Esophagus squamous epithelium (tissue), 4 donors: ENCODE data around the gene SYCP2.

Experiments
- POLR2A ChIP-seq, 4 donors: fragments of 450-650 bp; IDR thresholded peaks; one replicate each; pipeline ENCODE4 v1.6.1; 2017; ENCODE audit warnings: antibody characterized with exemption in 4 of 4, mild to moderate bottlenecking in 4 of 4, moderate library complexity in 3 of 4
- TF ChIP-seq, protein P1 (sequence below), 6 experiments: fragments of 450-650 bp in 4 of 6; fragments of 200-600 bp in 2 of 6; sonication (generic) in 2 of 6; IDR thresholded peaks; one replicate each; pipeline ENCODE4 v1.5.1; 2016 to 2019; ENCODE audit warnings: antibody characterized with exemption in 6 of 6, mild to moderate bottlenecking in 4 of 6, moderate library complexity in 4 of 6

DNA sequence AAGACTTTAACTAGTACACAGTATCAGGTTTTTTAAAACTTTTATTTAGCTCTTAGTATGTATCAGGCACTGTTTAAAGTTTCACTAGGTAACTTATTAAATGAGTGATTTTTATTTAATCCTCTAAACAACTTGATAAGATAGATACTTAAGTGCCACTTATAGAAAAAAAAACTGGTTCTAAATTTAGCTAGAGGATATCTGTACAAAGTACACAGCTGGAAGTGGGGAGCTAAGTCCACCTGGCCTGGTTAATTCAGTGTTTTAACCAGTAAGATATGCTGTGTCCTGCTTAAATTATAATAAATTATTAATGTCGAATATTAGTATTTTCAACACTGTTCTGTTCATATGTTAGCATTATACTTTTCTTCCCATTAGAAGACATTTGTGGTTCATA, 37.5 kb downstream of the SYCP2 start:
- TF ChIP-seq, protein P1, sequence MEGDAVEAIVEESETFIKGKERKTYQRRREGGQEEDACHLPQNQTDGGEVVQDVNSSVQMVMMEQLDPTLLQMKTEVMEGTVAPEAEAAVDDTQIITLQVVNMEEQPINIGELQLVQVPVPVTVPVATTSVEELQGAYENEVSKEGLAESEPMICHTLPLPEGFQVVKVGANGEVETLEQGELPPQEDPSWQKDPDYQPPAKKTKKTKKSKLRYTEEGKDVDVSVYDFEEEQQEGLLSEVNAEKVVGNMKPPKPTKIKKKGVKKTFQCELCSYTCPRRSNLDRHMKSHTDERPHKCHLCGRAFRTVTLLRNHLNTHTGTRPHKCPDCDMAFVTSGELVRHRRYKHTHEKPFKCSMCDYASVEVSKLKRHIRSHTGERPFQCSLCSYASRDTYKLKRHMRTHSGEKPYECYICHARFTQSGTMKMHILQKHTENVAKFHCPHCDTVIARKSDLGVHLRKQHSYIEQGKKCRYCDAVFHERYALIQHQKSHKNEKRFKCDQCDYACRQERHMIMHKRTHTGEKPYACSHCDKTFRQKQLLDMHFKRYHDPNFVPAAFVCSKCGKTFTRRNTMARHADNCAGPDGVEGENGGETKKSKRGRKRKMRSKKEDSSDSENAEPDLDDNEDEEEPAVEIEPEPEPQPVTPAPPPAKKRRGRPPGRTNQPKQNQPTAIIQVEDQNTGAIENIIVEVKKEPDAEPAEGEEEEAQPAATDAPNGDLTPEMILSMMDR (IDR thresholded peaks at IDR 0.05), result no peak
- TF ChIP-seq POLR2A (IDR thresholded peaks at IDR 0.05), result no peak
